ENCODE data around the gene ETFA.

- no peak for TF ChIP-seq TCF12 (IDR thresholded peaks at IDR 0.05; ENCODE audit: low read depth)
- no peak for TF ChIP-seq YY1 (IDR thresholded peaks at IDR 0.05; ENCODE audit: low read depth)
- no peak for TF ChIP-seq REST (IDR thresholded peaks at IDR 0.05; ENCODE audit: low read depth)
- TF ChIP-seq CREB1 (IDR thresholded peaks at IDR 0.05; ENCODE audit: low read depth) = no peak
- no peak for TF ChIP-seq FOXM1 (IDR thresholded peaks at IDR 0.05; ENCODE audit: borderline replicate concordance, low read depth)
- no peak for TF ChIP-seq NFIC (IDR thresholded peaks at IDR 0.05)
- no peak for TF ChIP-seq MAX (IDR thresholded peaks at IDR 0.05)
- TF ChIP-seq ZBTB7A (IDR thresholded peaks at IDR 0.05; ENCODE audit: low read depth) = no peak
- TF ChIP-seq USF1 (IDR thresholded peaks at IDR 0.05) = no peak
- TF ChIP-seq RAD21 (IDR thresholded peaks at IDR 0.05; ENCODE audit: low read depth) = no peak
- TF ChIP-seq EP300 (IDR thresholded peaks at IDR 0.05; ENCODE audit: borderline replicate concordance) = no peak
- no peak for TF ChIP-seq TAF1 (IDR thresholded peaks at IDR 0.05; ENCODE audit: low read depth)
- TF ChIP-seq CEBPB (IDR thresholded peaks at IDR 0.05) = no peak
Observed at GRCh38 chr15:76321602-76322001, 10.3 kb upstream of the ETFA start.
